ENCODE data around the gene ZBED4. TPM values are rescaled to one million over a fixed set of nuclear protein-coding genes. Genes with fewer than 3 reads are reported as not detected.

The ZBED4 gene
- total and polyA plus RNA-seq, 2 of the 13 experiments (the other 11 are each of a cell fraction or from before 2014, with no cell fraction given) = 5.4 to 9.6 TPM

- no peaks in the 10 kb centered on the region for H3K27me3 ChIP-seq (ENCODE audit: control insufficient read depth in 1 of 2, insufficient read depth in 2 of 2, low read length in 2 of 2)
- no peaks in the 10 kb centered on the region; the same call in 1 of the 2 replicates for H4K20me1 ChIP-seq (ENCODE audit: insufficient read depth, low read length)
- H3K4me1 ChIP-seq (ENCODE audit: insufficient read depth, low read length) = no peaks in the 10 kb centered on the region
- intact Hi-C loops (cut with micrococcal nuclease; ENCODE audit: unreplicated experiment) (no loop called here), in situ Hi-C loops (cut with HindIII; ENCODE audit: extremely low pct_ligation_motif_present, low pct_unique_long_range_greater_than_20kb) (no loop called here)
- H3K4me2 ChIP-seq (ENCODE audit: low read depth, low read length) = no peak overlapping the region
- CTCF ChIA-PET (ENCODE audit: low intra/inter-chr PET ratio, low total read pairs) = no interaction called here
- no peak overlapping the region for H3K27ac ChIP-seq (ENCODE audit: extremely low read length, insufficient read depth, low read length)
- no TSS peak for BruUV-seq (replicated peaks)
- TF ChIP-seq MED1 (CRISPR knock-in tag; IDR thresholded peaks at IDR 0.05) (no peak), ZNF883 (CRISPR knock-in tag; IDR thresholded peaks at IDR 0.05; ENCODE audit: not compliant biosample characterization) (no peak), KLF6 (CRISPR knock-in tag; IDR thresholded peaks at IDR 0.05) (no peak), SRF (IDR thresholded peaks at IDR 0.05; ENCODE audit: low read depth, low read length) (no peak), ATM (IDR thresholded peaks at IDR 0.05; ENCODE audit: borderline replicate concordance) (no peak), ZNF292 (CRISPR knock-in tag; IDR thresholded peaks at IDR 0.05; ENCODE audit: borderline replicate concordance, low read depth) (no peak), ZNF256 (CRISPR knock-in tag; conservative IDR thresholded peaks at IDR 0.05) (no peak), ZNF773 (CRISPR knock-in tag; IDR thresholded peaks at IDR 0.05; ENCODE audit: borderline replicate concordance) (no peak), ARNTL (CRISPR knock-in tag; IDR thresholded peaks at IDR 0.05) (no peak), POGK (CRISPR knock-in tag; conservative IDR thresholded peaks at IDR 0.05) (no peak), PLSCR1 (CRISPR knock-in tag; IDR thresholded peaks at IDR 0.05; ENCODE audit: borderline replicate concordance) (no peak), ZZZ3 (CRISPR knock-in tag; IDR thresholded peaks at IDR 0.05; ENCODE audit: borderline replicate concordance) (no peak), SAFB2 (CRISPR knock-in tag; IDR thresholded peaks at IDR 0.05; ENCODE audit: borderline replicate concordance, low read depth) (no peak), PHF21A (CRISPR knock-in tag; IDR thresholded peaks at IDR 0.05) (no peak), ZNF282 (IDR thresholded peaks at IDR 0.05; ENCODE audit: partially characterized antibody) (no peak), ZNF619 (CRISPR knock-in tag; IDR thresholded peaks at IDR 0.05) (no peak), FOXJ3 (CRISPR knock-in tag; IDR thresholded peaks at IDR 0.05; ENCODE audit: borderline replicate concordance) (no peak), MEIS1 (CRISPR knock-in tag; IDR thresholded peaks at IDR 0.05; ENCODE audit: borderline replicate concordance) (no peak), ISX (CRISPR knock-in tag; conservative IDR thresholded peaks at IDR 0.05) (no peak), ZNF572 (CRISPR knock-in tag; IDR thresholded peaks at IDR 0.05) (no peak)
- 93% methylated on average over 19 of the region's 31 CpGs for WGBS (ENCODE audit: low lambda C conversion rate)
- DNase-seq (ENCODE audit: low spot score) = no peak
- POLR2A ChIA-PET = no interaction called here
- no peak overlapping the region for H2AFZ ChIP-seq (ENCODE audit: low read length)
- no peak for FAIRE-seq
- peaks cover 18 to 54% of the 10 kb centered on the region in 2 experiments for H3K36me3 ChIP-seq (replicated peaks in 1 of 2; ENCODE audit: control insufficient read depth in 1 of 2, insufficient read depth in 2 of 2, low read length in 2 of 2)
- H3K9me3 ChIP-seq (ENCODE audit: low read length) = no peaks in the 10 kb centered on the region
- no peak overlapping the region for H3K9ac ChIP-seq (ENCODE audit: insufficient read depth, low read depth, low read length)
- no peak for ATAC-seq
- H3K4me3 ChIP-seq (replicated peaks in 1 of 3; ENCODE audit: insufficient read depth in 1 of 3, low read depth in 2 of 3, low read length in 3 of 3) = no peak overlapping the region
- peaks cover 30% of the 10 kb centered on the region for H3K79me2 ChIP-seq (ENCODE audit: insufficient read depth, low read length)
These were observed 31.0 kb downstream of the ZBED4 start for GRCh38 chr22:49884503-49885260.

Data from HepG2 (cell line).